BLaER1 treated with 17β-estradiol and CSF1 and Interleukin-3, amounts not matched to agents 10 nM and 100 nM (cell line): ENCODE data around the gene NUP214.
A peak's percentile ranks its signal among the peaks of the same experiment; 100 is the strongest.

Experiments
- H3K27ac ChIP-seq, 11 experiments: shearing (Covaris generic); formaldehyde crosslinking; 2 replicates each; pipeline ENCODE4 v1.8.1; 2022
- H3K27me3 ChIP-seq, 11 experiments: shearing (Covaris generic); formaldehyde crosslinking; 2 replicates each; pipeline ENCODE4 v1.8.1; 2022
- H3K36me3 ChIP-seq, 11 experiments: shearing (Covaris generic); formaldehyde crosslinking; 2 replicates each; pipeline ENCODE4 v1.8.1; 2022
- H3K4me1 ChIP-seq, 10 experiments: shearing (Covaris generic); formaldehyde crosslinking; 2 replicates each; pipeline ENCODE4 v1.8.1; 2022
- H3K4me2 ChIP-seq, 11 experiments: shearing (Covaris generic); formaldehyde crosslinking; 2 replicates each; pipeline ENCODE4 v1.8.1; 2022
- H3K4me3 ChIP-seq, 10 experiments: shearing (Covaris generic); formaldehyde crosslinking; 2 replicates each; pipeline ENCODE4 v1.8.1; 2022
- H3K9ac ChIP-seq, 11 experiments: shearing (Covaris generic); formaldehyde crosslinking; 2 replicates each; pipeline ENCODE4 v1.8.1; 2022
- H3K9me3 ChIP-seq, 11 experiments: shearing (Covaris generic); formaldehyde crosslinking; replicated peaks in 1 of 11; 2 replicates each; pipeline ENCODE4 v1.8.1; 2022
- H4K20me1 ChIP-seq, 11 experiments: shearing (Covaris generic); formaldehyde crosslinking; 2 replicates each; pipeline ENCODE4 v1.8.1; 2022
- Cebpa-rat ChIP-seq, 11 experiments: shearing (Covaris generic); IDR thresholded peaks; 2 replicates each; pipeline ENCODE4 v1.8.1; 2022

Gene NUP214

GRCh38 chr9:131119600-131119999 is 5.8 kb upstream of the NUP214 start:
- no peak for TF ChIP-seq Cebpa-rat (IDR thresholded peaks at IDR 0.05)
- Histone ChIP-seq H3K36me3 (peaks cover 0 to 5% (median 0%) of the 10 kb centered on the region in 11 experiments; a peak in 1 of 22 replicates), H4K20me1 (no peaks in the 10 kb centered on the region), H3K4me1 (peaks cover 15 to 29% (median 26%) of the 10 kb centered on the region in 10 experiments), H3K4me3 (no peak overlapping the region), H3K27ac (no peak overlapping the region), H3K9me3 (no peaks in the 10 kb centered on the region), H3K4me2 (no peak overlapping the region), H3K9ac (no peak overlapping the region; a peak in 1 of 22 replicates), H3K27me3 (no peaks in the 10 kb centered on the region)

- no peaks in the 10 kb centered on the region for H3K27me3 ChIP-seq
- H3K4me1 ChIP-seq = peaks cover 17 to 34% (median 29%) of the 10 kb centered on the region in 10 experiments
- peaks cover 0 to under 1% (median 0%) of the 10 kb centered on the region in 11 experiments; a peak in 1 of 22 replicates for H4K20me1 ChIP-seq
- no peak overlapping the region; a peak in 1 of 22 replicates for H3K9ac ChIP-seq
- no peak overlapping the region for H3K4me3 ChIP-seq
- no peak for TF ChIP-seq Cebpa-rat (IDR thresholded peaks at IDR 0.05)
- H3K9me3 ChIP-seq = no peaks in the 10 kb centered on the region
- H3K4me2 ChIP-seq = no peak overlapping the region
- H3K27ac ChIP-seq = peak overlapping the region in 3 of 11 experiments; percentile 18 to 26 (median 25); a peak in 2 of 22 replicates
- H3K36me3 ChIP-seq = peaks cover 0 to 5% (median 0%) of the 10 kb centered on the region in 11 experiments; a peak in 1 of 22 replicates
These were observed 4.7 kb upstream of the NUP214 start for GRCh38 chr9:131120620-131121228.

GRCh38 chr9:131121346-131121745 is 4.0 kb upstream of the NUP214 start:
- Histone ChIP-seq H3K9me3 (no peaks in the 10 kb centered on the region), H3K9ac (no peak overlapping the region), H3K27me3 (no peaks in the 10 kb centered on the region), H3K4me1 (peaks cover 21 to 30% (median 29%) of the 10 kb centered on the region in 10 experiments), H3K4me2 (no peak overlapping the region), H3K36me3 (peaks cover 0 to 5% (median 0%) of the 10 kb centered on the region in 11 experiments; a peak in 1 of 22 replicates), H3K27ac (no peak overlapping the region), H4K20me1 (peaks cover 0 to 6% (median 0%) of the 10 kb centered on the region in 11 experiments; a peak in 5 of 22 replicates), H3K4me3 (no peak overlapping the region)
- TF ChIP-seq Cebpa-rat (IDR thresholded peaks at IDR 0.05) = no peak

- peaks cover 0 to 15% (median 0%) of the 10 kb centered on the region in 11 experiments; a peak in 6 of 22 replicates for H4K20me1 ChIP-seq
- H3K36me3 ChIP-seq = peaks cover 0 to 9% (median 6%) of the 10 kb centered on the region in 11 experiments; a peak in 20 of 22 replicates
- H3K4me3 ChIP-seq = no peak overlapping the region
- peak overlapping the region in 1 of 11 experiments; percentile 23; a peak in 1 of 22 replicates for H3K9ac ChIP-seq
- no peaks in the 10 kb centered on the region for H3K9me3 ChIP-seq
- H3K4me1 ChIP-seq = peaks cover 21 to 30% (median 29%) of the 10 kb centered on the region in 10 experiments
- H3K27ac ChIP-seq = no peak overlapping the region
- no peak for TF ChIP-seq Cebpa-rat (IDR thresholded peaks at IDR 0.05)
- no peak overlapping the region for H3K4me2 ChIP-seq
- no peaks in the 10 kb centered on the region for H3K27me3 ChIP-seq
These were observed 3.2 kb upstream of the NUP214 start for GRCh38 chr9:131122158-131122557.

- Histone ChIP-seq H3K9ac (peak overlapping the region; percentile 85 to 97 (median 91)), H4K20me1 (peaks cover 0 to 20% (median 0%) of the 10 kb centered on the region in 11 experiments; a peak in 6 of 22 replicates), H3K4me1 (peaks cover 18 to 23% (median 19%) of the 10 kb centered on the region in 10 experiments), H3K9me3 (no peaks in the 10 kb centered on the region), H3K27ac (peak overlapping the region; percentile 52 to 92 (median 83); a peak in 21 of 22 replicates), H3K4me3 (peak overlapping the region; percentile 78 to 92 (median 84)), H3K27me3 (no peaks in the 10 kb centered on the region), H3K36me3 (peaks cover 27 to 37% (median 34%) of the 10 kb centered on the region in 11 experiments), H3K4me2 (peak overlapping the region; percentile 82 to 99 (median 95))
- TF ChIP-seq Cebpa-rat (IDR thresholded peaks at IDR 0.05) = no peak
These were observed 423 bp upstream of the NUP214 start for GRCh38 chr9:131125038-131125287.

- Histone ChIP-seq H3K4me1 (peaks cover 18 to 23% (median 19%) of the 10 kb centered on the region in 10 experiments), H3K9me3 (no peaks in the 10 kb centered on the region), H3K9ac (peak overlapping the region; percentile 85 to 97 (median 91)), H3K27me3 (no peaks in the 10 kb centered on the region), H3K4me3 (peak overlapping the region; percentile 78 to 92 (median 84)), H3K4me2 (peak overlapping the region; percentile 88 to 98 (median 93)), H4K20me1 (peaks cover 0 to 30% (median 0%) of the 10 kb centered on the region in 11 experiments; a peak in 6 of 22 replicates), H3K36me3 (peaks cover 38 to 45% (median 43%) of the 10 kb centered on the region in 11 experiments), H3K27ac (peak overlapping the region; percentile 78 to 92 (median 83))
- TF ChIP-seq Cebpa-rat (IDR thresholded peaks at IDR 0.05) = no peak
These were observed 657 bp downstream of the NUP214 start for GRCh38 chr9:131126059-131126426.

- Histone ChIP-seq H3K4me1 (peaks cover 18 to 23% (median 19%) of the 10 kb centered on the region in 10 experiments), H3K4me2 (no peak overlapping the region), H3K36me3 (peaks cover 69 to 76% (median 74%) of the 10 kb centered on the region in 11 experiments), H4K20me1 (peaks cover 0 to 59% (median 12%) of the 10 kb centered on the region in 11 experiments; a peak in 13 of 22 replicates), H3K27ac (no peak overlapping the region), H3K9me3 (no peaks in the 10 kb centered on the region), H3K9ac (no peak overlapping the region), H3K27me3 (no peaks in the 10 kb centered on the region), H3K4me3 (no peak overlapping the region)
- no peak for TF ChIP-seq Cebpa-rat (IDR thresholded peaks at IDR 0.05)
These were observed 3.8 kb downstream of the NUP214 start for GRCh38 chr9:131129183-131129582.

GRCh38 chr9:131138676-131139075 is 13.3 kb downstream of the NUP214 start:
- no peak overlapping the region for H3K4me2 ChIP-seq
- H3K4me1 ChIP-seq = no peaks in the 10 kb centered on the region
- H3K36me3 ChIP-seq = peaks cover 95 to 100% (median 98%) of the 10 kb centered on the region in 11 experiments
- peaks cover 0 to 29% (median 6%) of the 10 kb centered on the region in 11 experiments; a peak in 9 of 22 replicates for H4K20me1 ChIP-seq
- H3K9me3 ChIP-seq = no peaks in the 10 kb centered on the region
- H3K4me3 ChIP-seq = no peak overlapping the region
- no peak for TF ChIP-seq Cebpa-rat (IDR thresholded peaks at IDR 0.05)
- no peaks in the 10 kb centered on the region for H3K27me3 ChIP-seq
- H3K27ac ChIP-seq = no peak overlapping the region
- no peak overlapping the region for H3K9ac ChIP-seq

- TF ChIP-seq Cebpa-rat (IDR thresholded peaks at IDR 0.05) = no peak
- Histone ChIP-seq H3K9ac (no peak overlapping the region), H3K4me1 (no peaks in the 10 kb centered on the region), H3K4me2 (no peak overlapping the region), H3K27me3 (no peaks in the 10 kb centered on the region), H3K9me3 (no peaks in the 10 kb centered on the region), H4K20me1 (peaks cover 0 to 32% (median 6%) of the 10 kb centered on the region in 11 experiments; a peak in 7 of 22 replicates), H3K4me3 (no peak overlapping the region), H3K27ac (no peak overlapping the region), H3K36me3 (peaks cover 94 to 100% (median 98%) of the 10 kb centered on the region in 11 experiments)
These were observed 14.7 kb downstream of the NUP214 start for GRCh38 chr9:131140112-131140511.
